Loucy (cell line): ENCODE data around the gene FAM53B.

ENCODE experiments used
- H2AFZ ChIP-seq: fragments of 200-600 bp; sonication (generic); 2 replicates; pipeline ENCODE4 v1.6.0; 2016; ENCODE audit warnings: antibody characterized with exemption, mild to moderate bottlenecking, low read length, moderate library complexity
- H3F3A ChIP-seq: fragments of 200-600 bp; 2 replicates; pipeline ENCODE4 v1.6.0; 2016; ENCODE audit warnings: antibody characterized with exemption, low read depth, mild to moderate bottlenecking
- H3K27me3 ChIP-seq: fragments of 200-600 bp; sonication (generic); 2 replicates; pipeline ENCODE4 v1.6.1; 2014; ENCODE audit warnings: low read length, mild to moderate bottlenecking; ENCODE audit not compliant: insufficient read depth, poor library complexity, severe bottlenecking
- H3K36me3 ChIP-seq: fragments of 200-600 bp; sonication (generic); 2 replicates; pipeline ENCODE4 v1.6.1; 2016; ENCODE audit warnings: low read length; ENCODE audit not compliant: insufficient read depth
- H3K4me1 ChIP-seq: fragments of 200-600 bp; sonication (generic); 2 replicates; pipeline ENCODE4 v1.5.1; 2014; ENCODE audit warnings: low read length, mild to moderate bottlenecking; ENCODE audit not compliant: insufficient read depth, poor library complexity, severe bottlenecking
- H3K4me2 ChIP-seq: fragments of 200-600 bp; sonication (generic); 2 replicates; pipeline ENCODE4 v1.6.0; 2014; ENCODE audit warnings: antibody characterized with exemption, low read length, low read depth, mild to moderate bottlenecking; ENCODE audit not compliant: poor library complexity, severe bottlenecking
- H3K4me3 ChIP-seq: fragments of 200-600 bp; sonication (generic); 2 replicates; pipeline ENCODE4 v1.5.1; 2014; ENCODE audit warnings: low read length, mild to moderate bottlenecking, mixed read lengths; ENCODE audit not compliant: poor library complexity, severe bottlenecking
- H3K79me2 ChIP-seq: fragments of 200-600 bp; sonication (generic); 2 replicates; pipeline ENCODE4 v1.6.1; 2014; ENCODE audit warnings: low read length; ENCODE audit not compliant: insufficient read depth
- H3K9ac ChIP-seq: fragments of 200-600 bp; sonication (generic); 2 replicates; pipeline ENCODE4 v1.6.0; 2014; ENCODE audit warnings: mild to moderate bottlenecking, low read depth, low read length, moderate library complexity; ENCODE audit not compliant: poor library complexity, severe bottlenecking
- H3K9me2 ChIP-seq: fragments of 200-600 bp; sonication (generic); replicated peaks from 2 replicates; pipeline ENCODE4 v1.6.1; 2016; ENCODE audit warnings: low read depth, low read length, mixed read lengths
- H3K9me3 ChIP-seq: fragments of 200-600 bp; sonication (generic); 2 replicates; pipeline ENCODE4 v1.6.1; 2014; ENCODE audit warnings: mild to moderate bottlenecking, antibody characterized with exemption, low read length, low read depth; ENCODE audit not compliant: insufficient read depth
- H4K20me1 ChIP-seq: fragments of 200-600 bp; sonication (generic); 2 replicates; pipeline ENCODE4 v1.6.0; 2014; ENCODE audit warnings: antibody characterized with exemption, low read length, mild to moderate bottlenecking; ENCODE audit not compliant: insufficient read depth, poor library complexity, severe bottlenecking
- CTCF ChIP-seq: fragments of 200-600 bp; sonication (generic); conservative IDR thresholded peaks from 2 replicates; pipeline ENCODE4 v1.5.1; 2014; ENCODE audit warnings: mild to moderate bottlenecking, antibody characterized with exemption, low read length
- EZH2phosphoT487 ChIP-seq: fragments of 200-600 bp; IDR thresholded peaks from 2 replicates; pipeline ENCODE4 v1.6.1; 2018; ENCODE audit warnings: antibody characterized with exemption, mild to moderate bottlenecking, moderate library complexity, borderline replicate concordance

FAM53B gene

GRCh38 chr10:124605001-124605370, 139.2 kb downstream of the FAM53B start:
- no peak for TF ChIP-seq CTCF
- TF ChIP-seq EZH2phosphoT487: no peak
- H3K36me3 ChIP-seq: no peaks in the 10 kb centered on the region
- H3K9me3 ChIP-seq: no peaks in the 10 kb centered on the region
- H3K9ac ChIP-seq: no peak overlapping the region
- H3K79me2 ChIP-seq: no peaks in the 10 kb centered on the region
- no peak overlapping the region for H3K4me3 ChIP-seq
- no peaks in the 10 kb centered on the region for H3F3A ChIP-seq
- H4K20me1 ChIP-seq: no peaks in the 10 kb centered on the region
- no peak overlapping the region for H2AFZ ChIP-seq
- H3K4me1 ChIP-seq: no peaks in the 10 kb centered on the region
- H3K4me2 ChIP-seq: no peak overlapping the region
- no peaks in the 10 kb centered on the region for H3K9me2 ChIP-seq
- H3K27me3 ChIP-seq: no peaks in the 10 kb centered on the region

- Histone ChIP-seq H4K20me1 (no peaks in the 10 kb centered on the region), H2AFZ (no peak overlapping the region), H3K4me3 (no peak overlapping the region), H3K4me2 (no peak overlapping the region), H3K9me3 (no peaks in the 10 kb centered on the region), H3K27me3 (no peaks in the 10 kb centered on the region), H3F3A (no peaks in the 10 kb centered on the region), H3K36me3 (no peaks in the 10 kb centered on the region), H3K4me1 (no peaks in the 10 kb centered on the region), H3K9ac (no peak overlapping the region), H3K9me2 (no peaks in the 10 kb centered on the region), H3K79me2 (no peaks in the 10 kb centered on the region)
- TF ChIP-seq CTCF (no peak), EZH2phosphoT487 (no peak)
These were observed 139.8 kb downstream of the FAM53B start for GRCh38 chr10:124604214-124605000.

- Histone ChIP-seq H3K9ac (no peak overlapping the region), H3K4me1 (no peaks in the 10 kb centered on the region), H3K9me3 (no peaks in the 10 kb centered on the region), H3K9me2 (no peaks in the 10 kb centered on the region), H3F3A (no peaks in the 10 kb centered on the region), H3K79me2 (no peaks in the 10 kb centered on the region), H3K4me2 (no peak overlapping the region), H3K4me3 (no peak overlapping the region), H3K27me3 (no peaks in the 10 kb centered on the region), H4K20me1 (no peaks in the 10 kb centered on the region), H3K36me3 (no peaks in the 10 kb centered on the region), H2AFZ (no peak overlapping the region)
- TF ChIP-seq CTCF: no peak
- TF ChIP-seq EZH2phosphoT487: no peak
These were observed 140.6 kb downstream of the FAM53B start for GRCh38 chr10:124603376-124604213.
